ENCODE results near the gene ZCCHC3.

DNA sequence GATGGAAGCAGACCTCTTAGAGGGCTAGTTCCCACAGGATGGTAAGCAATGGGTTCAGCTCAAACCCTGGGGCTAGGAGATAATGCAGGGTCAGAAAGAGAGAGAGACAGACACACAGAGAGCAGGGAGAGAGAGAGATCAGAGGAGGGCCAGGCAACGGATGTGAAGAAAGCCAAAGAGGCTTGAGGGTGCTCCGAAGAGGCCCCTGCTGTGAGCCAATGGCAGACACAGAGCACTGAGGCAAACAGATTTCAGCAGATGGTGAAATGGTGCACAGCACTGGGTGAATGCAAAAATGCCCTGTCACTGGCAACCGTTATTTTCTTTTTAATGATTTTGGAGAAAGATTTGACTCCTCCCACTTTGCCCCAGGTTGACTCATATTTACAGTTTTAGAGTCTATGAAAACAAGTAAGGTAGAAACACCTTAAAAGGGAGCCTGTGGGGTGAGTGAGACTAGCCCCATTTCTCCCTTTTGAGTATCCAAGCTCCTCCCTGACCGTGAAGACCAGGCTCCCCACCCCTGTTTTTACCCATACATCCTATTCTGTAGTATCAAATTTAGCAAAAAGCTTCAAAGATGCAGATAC is 39.0 kb upstream of the ZCCHC3 start:
- TF ChIP-seq POLR2A (IDR thresholded peaks at IDR 0.05) (no peak), POLR2AphosphoS5 (IDR thresholded peaks at IDR 0.05) (no peak)
